HG02571 (cell line): Measurements from ENCODE around the gene MLKL.
"Not testable (repeated sequence)": the region's sequence is repeated elsewhere in the genome, so short reads cannot be mapped to it uniquely, and the experiment has no call there.

Experiments used
- ATAC-seq: cut with Tn5 transposase; IDR thresholded peaks from one replicate; pipeline ENCODE4 v1.9.1; 2021; ENCODE audit warnings: mild to moderate bottlenecking, moderate library complexity; ENCODE audit not compliant: unreplicated experiment

Gene MLKL

DNA sequence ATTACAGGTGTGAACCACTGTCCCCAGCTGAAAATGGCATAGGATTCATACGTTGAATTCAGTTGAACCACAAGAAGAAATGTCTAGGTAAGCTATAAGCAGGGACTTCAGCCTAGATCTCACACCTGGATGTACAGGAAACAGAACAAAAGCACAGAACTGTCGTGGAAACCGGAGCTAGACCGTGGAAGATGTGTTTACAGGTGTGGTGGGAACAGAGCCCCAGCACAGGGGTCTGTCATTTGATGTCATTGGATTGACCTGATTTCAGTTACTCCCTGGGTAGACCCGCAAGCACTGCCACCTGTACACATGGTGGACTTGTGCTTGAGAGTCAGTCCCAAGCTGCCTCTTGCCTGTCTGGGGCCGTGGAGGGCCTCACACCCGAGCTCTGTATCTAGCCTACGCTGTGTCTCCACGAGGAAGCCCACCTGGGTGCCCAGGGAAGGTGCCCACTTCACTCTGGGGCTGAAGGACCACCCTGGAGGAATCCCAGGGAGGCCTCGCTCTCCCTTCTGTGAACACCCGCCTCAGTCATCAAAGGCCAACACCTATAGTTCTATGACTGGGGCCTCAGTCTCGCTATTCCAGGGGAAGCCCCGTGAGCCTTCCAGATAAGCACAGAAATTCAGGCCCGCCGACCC, 32.2 kb upstream of the MLKL start:
- no peak for ATAC-seq

GRCh38 chr16:74731853-74732477, 31.3 kb upstream of the MLKL start:
- ATAC-seq = no peak

DNA sequence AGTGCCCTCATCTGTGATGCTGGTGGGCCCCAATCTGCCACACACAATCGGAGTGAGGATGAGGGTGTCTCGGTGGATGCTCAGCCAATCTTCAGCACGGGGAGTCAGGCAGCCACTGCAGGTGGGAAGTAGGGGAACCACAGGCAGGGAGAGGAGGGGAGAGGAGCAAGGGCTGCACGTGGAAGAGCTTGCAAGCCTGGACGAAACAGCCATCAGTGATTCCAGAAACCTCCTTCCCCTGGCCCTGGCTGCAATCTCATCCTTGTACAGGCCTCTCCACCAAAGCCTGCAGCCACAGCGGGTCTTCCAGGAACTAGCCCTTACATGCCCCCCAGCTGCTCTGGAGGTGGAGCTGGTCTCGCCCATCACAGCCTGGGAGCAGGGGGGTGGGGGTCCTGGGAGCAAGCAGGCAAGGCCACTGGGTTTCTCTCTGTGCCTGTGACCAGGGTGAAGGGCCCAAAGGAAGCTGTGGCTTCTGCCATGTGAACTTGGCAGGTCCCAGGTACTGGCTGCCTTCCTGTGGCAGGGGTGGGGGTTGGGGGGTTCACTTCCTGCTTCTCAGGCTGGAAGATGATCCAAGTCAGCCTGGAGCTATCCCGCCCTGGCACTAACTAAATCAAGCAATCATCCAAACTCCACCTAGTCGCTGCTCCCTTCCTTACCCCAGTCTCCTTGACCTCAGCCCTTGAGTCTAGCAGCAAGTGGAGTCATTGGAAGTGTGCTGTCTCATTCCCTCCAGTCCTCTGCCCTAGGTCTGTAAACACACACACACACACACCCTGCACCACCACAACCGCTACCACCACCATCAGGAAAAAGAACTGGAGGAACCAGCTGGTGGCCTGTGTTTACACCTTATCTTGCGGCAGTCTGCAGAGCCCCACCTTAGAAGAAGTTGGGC, 29.4 kb upstream of the MLKL start:
- ATAC-seq = no peak

DNA sequence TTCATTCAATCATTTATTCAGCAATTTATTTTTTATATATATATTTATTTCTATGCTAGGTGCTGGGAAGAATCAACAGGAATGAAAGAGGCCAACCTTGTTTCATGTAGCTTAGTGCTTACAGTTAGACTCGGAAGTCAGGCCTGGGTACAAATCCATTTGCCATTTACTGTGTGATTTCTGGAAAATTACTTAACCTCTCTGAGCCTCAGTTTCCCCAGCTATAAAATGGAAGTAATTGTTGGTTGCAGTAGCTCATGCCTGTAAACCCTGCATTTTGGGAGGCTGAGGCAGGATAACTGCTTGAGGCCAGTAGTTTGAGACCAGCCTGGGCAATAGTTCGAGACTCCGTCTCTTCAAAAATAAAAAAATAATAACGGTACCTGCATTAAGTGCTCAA, 27.2 kb upstream of the MLKL start:
- no peak for ATAC-seq

GRCh38 chr16:74726716-74727115, 26.1 kb upstream of the MLKL start:
- ATAC-seq = no peak

GRCh38 chr16:74725651-74726455, 25.2 kb upstream of the MLKL start:
- no peak for ATAC-seq

GRCh38 chr16:74724820-74725549, 24.3 kb upstream of the MLKL start:
- no peak for ATAC-seq

GRCh38 chr16:74723256-74723655, 22.6 kb upstream of the MLKL start:
- no peak for ATAC-seq

GRCh38 chr16:74722156-74722555, 21.5 kb upstream of the MLKL start:
- ATAC-seq = not testable (repeated sequence)

DNA sequence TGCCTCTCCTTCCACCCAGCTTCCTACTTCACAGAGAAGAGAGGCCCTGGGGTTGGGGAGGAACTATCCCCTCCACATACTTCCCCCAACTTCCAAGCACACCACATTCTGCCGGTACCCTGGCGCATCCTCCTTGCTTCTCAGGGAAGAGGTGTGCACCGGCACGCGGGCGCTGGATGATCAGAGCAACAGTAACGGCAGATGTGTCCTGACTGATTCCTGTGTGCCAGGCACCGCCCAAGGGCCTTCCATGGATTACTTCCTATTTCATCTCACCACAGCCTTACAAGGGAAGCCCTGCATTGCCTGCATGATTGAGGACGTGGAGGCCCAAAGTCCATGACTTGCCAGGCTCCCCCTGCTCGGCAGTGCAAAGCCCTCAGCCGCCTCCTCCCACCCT, 21.1 kb upstream of the MLKL start:
- no peak for ATAC-seq

DNA sequence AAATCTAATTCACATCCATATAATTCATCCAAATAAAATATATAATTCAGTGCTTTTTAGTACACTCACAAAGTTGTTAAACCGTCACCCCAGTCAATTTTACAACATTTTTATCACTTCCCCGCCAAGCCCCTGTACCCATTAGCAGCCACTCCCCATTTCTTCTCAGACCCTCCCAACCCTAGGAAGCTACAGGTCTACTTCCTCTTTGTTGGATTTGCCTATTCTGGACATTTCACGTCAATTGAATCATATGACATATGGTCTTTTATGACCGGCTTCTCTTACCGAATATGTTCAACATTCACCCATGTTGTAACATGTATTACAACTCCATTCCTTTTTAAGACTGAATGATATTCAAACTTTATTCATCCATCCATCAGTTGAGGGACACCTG, 19.9 kb upstream of the MLKL start:
- ATAC-seq = no peak

GRCh38 chr16:74718741-74719610, 18.3 kb upstream of the MLKL start:
- no peak for ATAC-seq

GRCh38 chr16:74718140-74718539, 17.5 kb upstream of the MLKL start:
- no peak for ATAC-seq

DNA sequence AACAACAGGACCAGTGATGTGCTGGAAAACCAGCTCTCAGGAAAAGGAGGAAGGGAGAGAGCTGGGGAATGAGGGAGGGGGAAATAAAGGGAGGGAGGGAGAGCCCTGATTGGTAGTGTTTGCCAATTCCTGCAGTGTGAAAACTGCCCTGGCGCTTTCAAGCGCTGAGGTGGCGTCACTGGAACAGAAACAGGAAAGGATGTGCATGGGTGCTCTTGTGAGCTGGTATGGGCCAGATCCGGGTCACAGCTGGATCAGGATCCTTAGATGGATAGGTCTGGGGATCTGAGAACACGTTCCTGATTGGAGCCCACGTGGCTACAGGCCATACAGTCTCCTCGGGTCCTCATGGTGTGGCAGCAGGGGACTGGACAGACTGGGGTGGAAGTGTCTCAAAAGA, 16.7 kb upstream of the MLKL start:
- ATAC-seq = no peak

DNA sequence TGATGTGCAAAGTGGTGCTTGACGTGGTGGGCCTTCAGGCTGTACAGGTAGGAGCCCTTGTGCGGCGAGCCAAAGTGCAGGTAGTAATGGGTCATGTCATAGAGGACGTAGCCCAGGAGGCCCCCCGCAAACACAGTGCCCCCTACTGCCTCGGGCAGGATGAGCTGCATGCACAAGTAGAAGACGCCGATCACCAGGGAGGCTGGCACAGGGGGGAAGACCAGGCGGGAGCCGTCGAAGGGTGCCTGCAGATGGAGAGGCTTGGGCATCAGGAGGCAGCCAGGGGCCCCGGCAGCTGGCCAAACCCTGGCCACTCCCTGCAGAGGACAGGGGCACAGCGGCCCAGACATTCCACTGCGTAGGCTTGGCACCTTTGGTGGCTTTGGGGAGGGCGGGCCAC, 15.7 kb upstream of the MLKL start:
- ATAC-seq = no peak

- ATAC-seq = no peak
Observed at GRCh38 chr16:74713876-74714275, 13.2 kb upstream of the MLKL start.

DNA sequence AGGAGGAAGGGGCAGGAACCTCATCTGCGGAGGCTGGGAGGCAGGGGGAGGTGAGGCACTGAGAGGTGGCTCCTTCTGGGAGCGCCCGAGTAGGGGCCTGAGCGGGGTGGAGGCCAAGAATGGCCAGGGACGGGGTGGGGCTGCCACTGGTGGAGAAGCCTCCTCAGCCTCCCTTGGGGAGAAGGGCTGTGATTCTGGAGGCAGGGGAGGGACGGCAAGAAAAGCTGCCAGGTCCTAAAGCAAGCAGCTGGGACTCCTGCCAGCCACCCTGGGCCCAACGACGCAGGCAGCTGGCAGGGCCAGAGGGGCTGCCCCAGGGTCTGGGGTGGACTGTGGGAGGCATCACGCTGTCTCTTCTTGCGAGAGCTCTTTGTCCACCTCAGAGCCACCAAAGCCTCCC, 12.7 kb upstream of the MLKL start:
- ATAC-seq = no peak

GRCh38 chr16:74711938-74712337, 11.3 kb upstream of the MLKL start:
- ATAC-seq = no peak

GRCh38 chr16:74710401-74710800, 9.7 kb upstream of the MLKL start:
- ATAC-seq = no peak
